AG10803 (cell line): ENCODE measurements around the gene APBB2.

Experiments
- DNase-seq: peaks from one replicate; pipeline ENCODE4 v3.0.0; 2010; ENCODE audit warnings: low read depth
- H3K4me3 ChIP-seq: 2 replicates; pipeline ENCODE4 v1.5.1; 2011; ENCODE audit warnings: mild to moderate bottlenecking, low read length, control low read depth
- CTCF ChIP-seq: conservative IDR thresholded peaks from 2 replicates; pipeline ENCODE4 v1.5.1; 2011; ENCODE audit warnings: mild to moderate bottlenecking, low read length, control low read depth, inconsistent platforms

The APBB2 gene

GRCh38 chr4:41209901-41210300, 4.4 kb downstream of the APBB2 start:
- no peak overlapping the region for H3K4me3 ChIP-seq
- no peak for TF ChIP-seq CTCF
- DNase-seq, result no peak

GRCh38 chr4:41209187-41209586, 5.2 kb downstream of the APBB2 start:
- no peak overlapping the region for H3K4me3 ChIP-seq
- DNase-seq, result peak; percentile 26
- TF ChIP-seq CTCF, result no peak

- no peak for TF ChIP-seq CTCF
- no peak overlapping the region for H3K4me3 ChIP-seq
- DNase-seq, result peak; percentile 66
These were observed 7.0 kb downstream of the APBB2 start for GRCh38 chr4:41207291-41207831.

- H3K4me3 ChIP-seq, result no peak overlapping the region
- no peak for TF ChIP-seq CTCF
These were observed 8.4 kb downstream of the APBB2 start for GRCh38 chr4:41205854-41206460.

GRCh38 chr4:41205130-41205529, 9.2 kb downstream of the APBB2 start:
- TF ChIP-seq CTCF, result no peak
- DNase-seq, result no peak
- no peak overlapping the region for H3K4me3 ChIP-seq

More at GRCh38 chr4:41205854-41206460, 8.4 kb downstream of the APBB2 start:
- DNase-seq, result peak; percentile 30

GRCh38 chr4:41204400-41204978, 9.9 kb downstream of the APBB2 start:
- DNase-seq, result peak; percentile 74
- no peak overlapping the region for H3K4me3 ChIP-seq
- TF ChIP-seq CTCF, result no peak

- no peak for TF ChIP-seq CTCF
- H3K4me3 ChIP-seq, result no peak overlapping the region
- DNase-seq, result no peak
These were observed 10.5 kb downstream of the APBB2 start for GRCh38 chr4:41203841-41204240.
